HEK293T (cell line): Measurements from ENCODE around the gene TSGA10.

Experiments
- ARNT ChIP-seq: fragments of 450-650 bp; IDR thresholded peaks from 2 replicates; pipeline ENCODE4 v1.6.1; 2017; ENCODE audit warnings: mild to moderate bottlenecking
- FOXA1 ChIP-seq: fragments of 450-650 bp; IDR thresholded peaks from 2 replicates; pipeline ENCODE4 v1.6.1; 2016; ENCODE audit warnings: mild to moderate bottlenecking
- FOXK2 ChIP-seq: fragments of 450-650 bp; IDR thresholded peaks from 2 replicates; pipeline ENCODE4 v1.6.1; 2016; ENCODE audit warnings: mild to moderate bottlenecking
- FOXM1 ChIP-seq: fragments of 450-650 bp; IDR thresholded peaks from 2 replicates; pipeline ENCODE4 v1.6.1; 2017; ENCODE audit warnings: mild to moderate bottlenecking, borderline replicate concordance
- HDGF ChIP-seq: fragments of 450-650 bp; IDR thresholded peaks from 2 replicates; pipeline ENCODE4 v1.6.1; 2017; ENCODE audit warnings: antibody characterized with exemption, borderline replicate concordance
- L3MBTL2 ChIP-seq: fragments of 450-650 bp; conservative IDR thresholded peaks from 2 replicates; pipeline ENCODE4 v1.6.1; 2016; ENCODE audit warnings: mild to moderate bottlenecking
- NFRKB ChIP-seq: fragments of 450-650 bp; IDR thresholded peaks from 2 replicates; pipeline ENCODE4 v1.6.1; 2016; ENCODE audit warnings: mild to moderate bottlenecking, moderate library complexity
- SP1 ChIP-seq: fragments of 450-650 bp; IDR thresholded peaks from 2 replicates; pipeline ENCODE4 v1.6.1; 2017
- SUZ12 ChIP-seq: fragments of 450-650 bp; IDR thresholded peaks from 2 replicates; pipeline ENCODE4 v1.6.1; 2016; ENCODE audit warnings: mild to moderate bottlenecking
- TARDBP ChIP-seq: fragments of 450-650 bp; IDR thresholded peaks from 2 replicates; pipeline ENCODE4 v1.6.1; 2016
- ZNF384 ChIP-seq: fragments of 450-650 bp; IDR thresholded peaks from 2 replicates; pipeline ENCODE4 v1.6.1; 2016
- TF ChIP-seq, protein P1 (sequence below): fragments of 450-650 bp; IDR thresholded peaks from 2 replicates; pipeline ENCODE4 v1.6.1; 2016

DNA sequence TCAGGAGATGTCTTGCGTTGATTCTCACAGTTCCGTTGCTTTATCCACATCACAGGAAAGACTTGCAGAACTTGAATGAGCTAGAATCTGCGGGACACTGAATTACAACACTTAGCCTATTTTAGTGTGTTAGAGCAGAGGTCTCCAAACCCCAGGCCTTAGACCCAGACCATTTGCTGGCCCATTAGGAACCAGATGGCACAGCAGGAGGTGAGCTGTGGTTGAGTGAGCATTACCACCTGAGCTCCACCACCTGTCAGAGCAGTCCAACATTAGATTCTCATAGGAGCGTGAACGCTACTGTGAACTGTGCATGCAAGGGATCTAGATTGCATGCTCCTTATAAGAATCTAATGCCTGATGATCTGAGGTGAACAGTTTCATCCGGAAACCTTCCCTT is 30.1 kb upstream of the TSGA10 start:
- no peak for TF ChIP-seq FOXM1
- TF ChIP-seq TARDBP, result no peak
- TF ChIP-seq, protein P1, sequence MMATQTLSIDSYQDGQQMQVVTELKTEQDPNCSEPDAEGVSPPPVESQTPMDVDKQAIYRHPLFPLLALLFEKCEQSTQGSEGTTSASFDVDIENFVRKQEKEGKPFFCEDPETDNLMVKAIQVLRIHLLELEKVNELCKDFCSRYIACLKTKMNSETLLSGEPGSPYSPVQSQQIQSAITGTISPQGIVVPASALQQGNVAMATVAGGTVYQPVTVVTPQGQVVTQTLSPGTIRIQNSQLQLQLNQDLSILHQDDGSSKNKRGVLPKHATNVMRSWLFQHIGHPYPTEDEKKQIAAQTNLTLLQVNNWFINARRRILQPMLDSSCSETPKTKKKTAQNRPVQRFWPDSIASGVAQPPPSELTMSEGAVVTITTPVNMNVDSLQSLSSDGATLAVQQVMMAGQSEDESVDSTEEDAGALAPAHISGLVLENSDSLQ, result no peak
- TF ChIP-seq SUZ12, result no peak
- TF ChIP-seq SP1, result no peak
- TF ChIP-seq ZNF384, result no peak
- no peak for TF ChIP-seq L3MBTL2
- no peak for TF ChIP-seq ARNT
- TF ChIP-seq FOXA1, result no peak
- no peak for TF ChIP-seq HDGF
- no peak for TF ChIP-seq FOXK2
- TF ChIP-seq NFRKB, result no peak
